Astrocyte of the spinal cord (primary cell): ENCODE results near the gene TCTN2.

Source experiments
- DNase-seq: peaks from one replicate; pipeline ENCODE4 v3.0.0; 2011; ENCODE audit warnings: low read depth, low spot score
- H3K4me3 ChIP-seq: 2 replicates; pipeline ENCODE4 v1.5.1; 2011; ENCODE audit warnings: low read depth, mild to moderate bottlenecking, low read length, moderate library complexity
- CTCF ChIP-seq: IDR thresholded peaks from 2 replicates; pipeline ENCODE4 v1.5.1; 2012; ENCODE audit warnings: low read depth, mild to moderate bottlenecking, low read length, inconsistent platforms
- in situ Hi-C: cut with HindIII; loops from 2 replicates; pipeline ENCODE4 v1.10.0; 2017; ENCODE audit warnings: low sequenced_read_pairs

TCTN2 gene

DNA sequence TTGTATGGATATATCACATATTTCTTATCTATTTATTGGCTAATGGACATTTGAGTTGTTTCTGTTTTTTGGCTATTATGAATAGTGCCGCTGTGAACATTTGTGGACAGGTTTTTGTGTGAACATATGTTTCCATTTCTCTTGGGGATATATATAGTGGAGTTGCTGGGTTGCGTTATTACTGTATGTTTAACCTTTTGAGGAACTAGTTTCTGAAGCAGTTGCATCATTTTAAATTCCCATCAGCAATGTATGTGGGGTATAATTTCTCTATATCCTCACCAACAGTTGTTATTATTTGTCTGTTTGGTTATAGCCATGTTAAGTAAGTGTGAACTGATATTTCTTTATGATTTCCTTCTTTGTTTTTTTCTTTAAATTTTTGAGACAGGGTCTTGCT, 10.7 kb downstream of the TCTN2 start:
- no peak for DNase-seq
- TF ChIP-seq CTCF: no peak
- in situ Hi-C loops: no loop called here
- no peak overlapping the region for H3K4me3 ChIP-seq

DNA sequence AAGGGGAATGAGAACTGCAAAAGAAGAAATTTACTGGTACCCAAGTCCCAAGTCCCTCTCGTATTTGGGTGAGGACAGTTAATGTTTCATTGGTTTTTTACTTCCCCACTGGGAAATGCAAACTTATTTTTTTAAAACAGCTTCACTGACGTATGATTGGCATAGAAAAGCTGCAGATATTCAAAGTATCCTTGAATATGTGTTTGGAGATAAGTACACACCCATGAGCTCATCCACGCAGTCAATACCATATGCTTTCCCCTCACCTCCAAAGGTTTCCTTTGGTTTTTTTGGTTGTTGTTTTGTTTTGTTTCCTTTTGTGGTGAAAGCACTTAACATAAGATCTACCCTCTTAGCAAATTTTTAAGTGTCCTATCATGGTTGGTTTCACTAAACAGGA, 13.1 kb downstream of the TCTN2 start:
- in situ Hi-C loops: no loop called here
- no peak for DNase-seq
- no peak for TF ChIP-seq CTCF
- H3K4me3 ChIP-seq: no peak overlapping the region

- in situ Hi-C loops: no loop called here
- H3K4me3 ChIP-seq: no peak overlapping the region
- TF ChIP-seq CTCF: no peak
- no peak for DNase-seq
Measured at GRCh38 chr12:123686636-123687190, 15.8 kb downstream of the TCTN2 start.

- no peak for DNase-seq
- H3K4me3 ChIP-seq: no peak overlapping the region
- in situ Hi-C loops: no loop called here
- TF ChIP-seq CTCF: no peak
Measured at GRCh38 chr12:123690191-123690840, 19.4 kb downstream of the TCTN2 start.

- no peak for DNase-seq
- TF ChIP-seq CTCF: no peak
- in situ Hi-C loops: no loop called here
- H3K4me3 ChIP-seq: no peak overlapping the region
Measured at GRCh38 chr12:123696207-123696606, 25.3 kb downstream of the TCTN2 start.

DNA sequence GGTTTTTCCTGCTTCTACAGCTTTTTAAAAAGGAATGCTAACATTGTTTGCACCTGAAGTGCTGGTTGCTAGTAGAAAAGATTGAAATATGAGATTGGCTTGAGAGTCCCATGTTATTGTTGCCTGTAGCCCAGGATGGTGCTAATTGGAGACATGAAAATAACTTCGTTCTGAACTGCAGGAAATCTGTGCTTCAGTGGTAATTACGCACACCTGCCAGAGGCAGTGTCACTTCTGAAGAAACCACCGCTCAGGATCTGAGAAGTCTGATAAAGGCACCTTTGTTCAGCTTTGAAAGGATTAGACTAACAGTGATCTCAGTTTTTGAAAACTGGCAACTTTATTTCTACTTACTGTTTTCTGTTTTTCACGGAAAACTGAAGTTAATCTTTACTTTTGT, 25.7 kb downstream of the TCTN2 start:
- TF ChIP-seq CTCF: no peak
- in situ Hi-C loops: no loop called here

More for the DNA sequence above, 25.7 kb downstream of the TCTN2 start:
- H3K4me3 ChIP-seq: no peak overlapping the region
- DNase-seq: no peak
